ENCODE results near the gene LPCAT4.
"Not testable (repeated sequence)": the region's sequence is repeated elsewhere in the genome, so short reads cannot be mapped to it uniquely, and the experiment has no call there.

Gene LPCAT4

DNA sequence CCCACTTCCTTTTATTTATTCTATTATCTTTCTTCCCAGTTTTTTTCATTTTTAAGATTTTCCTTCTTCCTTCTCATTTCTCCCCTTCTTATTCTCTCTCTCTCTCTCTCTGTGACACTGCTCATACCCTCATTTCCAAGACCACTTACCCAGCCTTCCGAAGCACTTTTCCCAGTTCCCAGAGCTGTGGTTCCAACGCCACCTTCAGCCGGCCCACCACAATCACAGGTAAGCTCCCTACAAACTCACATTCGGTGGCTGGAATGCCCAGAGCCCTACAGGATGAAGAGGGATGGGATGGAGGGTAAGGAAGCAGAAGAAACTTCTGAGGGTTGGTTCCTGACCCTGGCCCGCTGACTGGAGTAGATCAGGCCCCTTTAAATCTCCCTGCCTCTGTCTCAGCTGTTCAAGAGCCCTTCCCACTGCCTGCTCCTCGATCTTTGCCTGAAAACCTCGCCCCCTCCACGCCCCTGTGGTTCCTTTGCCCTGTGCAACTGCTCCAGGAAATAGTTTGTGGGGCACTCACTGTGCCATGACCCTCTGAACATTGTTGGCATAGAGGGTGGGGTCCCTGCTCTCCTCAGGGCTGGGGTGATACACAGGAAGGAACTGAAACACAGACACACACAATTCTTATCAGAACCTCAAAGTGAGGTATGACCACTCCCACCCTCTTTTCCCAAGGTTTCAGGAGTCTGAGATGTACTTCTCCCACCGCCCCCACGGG is 4.8 kb downstream of the LPCAT4 start:
- no peak for DNase-seq (ENCODE audit: low read depth)

DNA sequence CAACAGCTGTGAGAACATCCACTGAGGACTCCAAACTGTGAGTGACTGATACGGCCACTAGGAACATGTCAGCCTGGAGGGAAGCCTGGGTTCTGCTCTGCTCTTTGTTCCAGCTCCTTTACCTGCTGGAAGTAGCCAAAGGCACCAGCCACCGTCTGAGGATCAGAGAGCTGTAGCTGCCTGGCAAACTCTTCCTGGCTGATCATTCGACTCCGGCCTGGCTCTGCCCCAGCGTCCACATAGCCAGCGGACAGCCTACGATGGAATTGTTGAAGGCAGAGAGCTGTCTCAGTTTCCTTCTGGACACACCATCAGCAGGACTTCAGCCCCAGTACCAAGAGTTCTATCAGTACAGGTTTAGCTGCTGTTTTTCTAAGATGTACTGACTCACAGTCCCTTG is 5.7 kb downstream of the LPCAT4 start:
- no peak for DNase-seq (ENCODE audit: low read depth)

DNA sequence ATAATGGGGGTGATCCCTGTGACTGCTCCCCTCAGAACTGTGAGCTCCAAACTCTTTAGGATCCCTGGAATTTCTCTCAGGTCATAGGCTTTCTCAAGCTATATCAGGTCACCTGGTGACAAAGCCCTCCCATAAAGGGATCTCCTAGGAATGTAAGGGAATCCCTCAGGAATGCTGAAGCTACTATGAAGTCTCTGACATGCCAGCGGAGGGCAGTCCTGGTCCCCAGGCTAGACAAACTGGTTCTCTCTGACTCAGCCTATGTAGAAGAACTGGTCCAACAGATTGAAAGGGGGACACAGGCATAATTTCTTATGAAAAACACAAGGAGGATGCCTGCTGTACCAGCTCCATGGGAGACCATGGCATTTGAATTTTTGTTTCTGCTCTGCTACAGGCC is 6.7 kb downstream of the LPCAT4 start:
- no peak for DNase-seq (ENCODE audit: low read depth)

DNA sequence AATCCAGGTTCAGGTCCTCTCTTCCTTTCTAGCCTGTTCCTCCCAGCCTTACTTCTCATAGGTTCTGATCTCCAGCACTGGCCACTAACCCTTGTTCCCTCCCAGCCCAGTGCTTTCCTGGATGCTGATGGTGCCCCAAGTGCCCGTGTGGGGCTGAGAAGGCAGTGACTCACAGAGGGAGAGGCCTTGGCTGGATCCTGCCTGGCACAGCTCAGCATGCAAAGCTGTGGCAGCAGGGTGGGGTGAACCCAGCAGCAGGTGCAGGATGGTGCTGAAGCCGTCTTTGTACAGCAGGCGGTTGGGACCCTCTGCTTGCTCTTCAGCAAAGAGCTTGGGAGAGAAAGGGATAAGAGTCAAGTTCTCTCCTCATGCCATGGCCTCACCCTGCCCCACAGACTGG is 7.6 kb downstream of the LPCAT4 start:
- DNase-seq (ENCODE audit: low read depth) = no peak

DNA sequence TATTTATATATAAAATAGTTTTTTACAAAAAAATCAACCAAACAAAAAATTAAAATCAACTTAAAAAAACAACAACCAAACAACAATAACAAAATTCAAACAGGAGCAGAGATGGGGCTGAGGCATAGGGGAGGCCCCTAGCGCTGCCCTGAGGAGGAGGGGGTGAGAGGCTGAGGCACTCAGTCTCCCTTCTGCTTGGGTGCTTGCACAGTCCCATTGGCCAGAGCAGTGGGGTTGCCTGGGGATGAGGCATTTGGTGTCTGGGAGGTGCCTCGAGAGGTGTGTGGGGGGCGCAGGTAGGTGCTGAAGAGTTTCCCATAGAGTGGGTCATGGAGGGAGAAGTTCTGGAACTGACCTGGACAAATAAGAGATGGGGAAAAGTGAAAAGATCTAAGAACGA is 8.0 kb downstream of the LPCAT4 start:
- no peak for DNase-seq (ENCODE audit: low read depth)

DNA sequence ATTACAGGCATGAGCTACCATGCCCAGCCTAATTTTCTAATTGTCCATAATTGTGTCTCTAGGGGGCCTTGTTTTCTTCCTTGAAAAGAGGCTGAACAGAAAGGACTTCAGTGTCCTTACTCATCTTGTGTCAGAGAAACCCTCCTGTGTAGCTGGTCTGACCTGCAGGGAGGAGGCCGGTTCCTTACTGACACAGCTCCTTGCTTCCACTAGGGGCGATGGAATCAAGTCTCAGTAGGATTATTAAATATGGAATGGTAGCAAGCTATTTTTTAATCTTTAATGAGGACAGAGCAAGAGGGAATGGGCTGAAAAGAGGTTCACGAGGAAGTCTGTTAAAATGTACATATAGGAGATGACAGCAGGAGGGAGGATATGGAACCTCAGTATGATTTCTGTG is 8.6 kb downstream of the LPCAT4 start:
- DNase-seq (ENCODE audit: low read depth) = no peak

DNA sequence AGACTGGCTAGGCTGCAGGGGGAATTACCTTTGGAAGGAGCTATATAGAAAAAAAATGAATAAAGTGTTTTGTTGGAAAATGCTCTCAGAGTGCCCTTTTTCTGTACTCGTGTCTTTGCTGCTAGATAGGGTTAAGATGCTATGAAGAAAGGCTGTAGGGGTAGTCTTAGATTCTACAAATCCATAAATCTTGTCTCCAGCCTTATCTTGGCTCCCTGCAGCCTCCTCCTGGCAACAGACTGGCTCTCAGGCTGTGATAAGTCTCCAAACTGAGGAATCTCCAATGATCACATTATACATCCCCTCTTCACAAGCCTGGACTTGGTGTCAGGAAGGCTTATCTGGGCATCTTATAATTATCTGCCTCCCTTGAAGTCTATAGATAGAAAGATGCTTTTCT is 9.3 kb downstream of the LPCAT4 start:
- no peak for DNase-seq (ENCODE audit: low read depth)

DNA sequence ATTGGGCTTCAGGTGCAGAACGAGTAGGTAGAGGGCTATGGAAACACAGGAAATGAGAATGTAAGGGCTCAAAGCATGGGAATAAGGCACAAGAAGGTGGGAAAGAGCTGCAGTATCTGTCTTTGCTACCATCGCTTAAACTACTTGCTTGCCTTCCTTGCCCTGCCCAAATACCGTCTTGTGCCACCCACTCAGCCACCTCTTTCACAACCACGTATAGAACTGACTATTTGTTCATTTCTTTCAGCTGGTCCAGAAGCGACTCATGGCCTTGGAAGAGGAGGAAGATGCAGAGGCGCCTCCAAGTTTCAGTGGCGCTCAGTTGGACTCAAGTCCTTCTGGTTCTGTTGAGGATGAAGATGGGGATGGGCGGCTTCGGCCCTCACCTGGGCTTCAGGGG is 11.8 kb downstream of the LPCAT4 start:
- no peak for DNase-seq (ENCODE audit: low read depth)

DNA sequence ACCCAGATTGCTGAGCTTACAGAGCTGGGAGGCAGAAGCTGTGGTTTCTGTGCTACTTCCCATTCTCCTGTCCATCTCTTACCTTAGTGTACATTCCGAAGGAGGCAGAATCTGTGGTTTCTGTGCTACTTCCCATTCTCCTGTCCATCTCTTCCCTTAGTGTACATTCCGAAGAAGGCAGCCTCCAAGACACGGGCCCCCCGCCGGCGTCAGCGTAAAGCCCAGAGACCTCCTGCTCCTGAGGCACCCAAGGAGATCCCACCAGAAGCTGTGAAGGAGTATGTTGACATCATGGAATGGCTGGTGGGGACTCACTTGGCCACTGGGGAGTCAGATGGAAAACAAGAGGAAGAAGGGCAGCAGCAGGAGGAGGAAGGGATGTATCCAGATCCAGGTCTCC is 12.7 kb downstream of the LPCAT4 start:
- no peak for DNase-seq (ENCODE audit: low read depth)

DNA sequence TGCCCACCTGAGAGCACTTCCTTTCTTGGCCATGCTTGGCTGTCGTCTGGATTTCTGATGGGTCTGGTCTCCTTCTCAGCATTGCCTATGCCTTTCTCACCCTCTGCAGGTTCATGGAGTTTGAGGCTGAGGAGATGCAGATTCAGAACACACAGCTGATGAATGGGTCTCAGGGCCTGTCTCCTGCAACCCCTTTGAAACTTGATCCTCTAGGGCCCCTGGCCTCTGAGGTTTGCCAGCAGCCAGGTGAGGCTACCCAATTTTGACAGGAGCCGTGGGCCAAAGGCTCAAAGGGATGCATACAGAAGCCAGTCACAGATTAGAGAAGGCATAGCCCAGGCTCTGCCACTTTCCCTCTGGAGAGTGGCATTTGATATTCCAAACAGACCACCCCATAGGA is 13.4 kb downstream of the LPCAT4 start:
- DNase-seq (ENCODE audit: low read depth) = no peak

DNA sequence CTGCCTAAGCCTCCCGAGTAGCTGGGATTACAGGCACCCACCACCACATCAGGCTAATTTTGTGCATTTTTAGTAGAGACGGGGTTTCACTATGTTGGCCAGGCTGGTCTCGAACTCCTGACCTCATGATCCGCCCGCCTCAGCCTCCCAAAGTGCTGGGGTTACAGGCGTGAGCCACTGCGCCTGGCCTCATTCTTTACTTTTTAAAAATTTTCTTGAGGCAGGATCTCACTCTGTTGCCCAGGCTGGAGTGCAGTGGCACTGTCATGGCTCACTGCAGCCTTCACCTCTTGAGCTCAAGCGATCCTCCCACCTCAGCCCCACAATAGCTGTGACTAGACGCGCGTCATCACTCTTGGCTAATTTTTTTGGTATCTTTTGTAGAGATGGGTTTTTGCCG is 14.0 kb downstream of the LPCAT4 start:
- not testable (repeated sequence) for DNase-seq (ENCODE audit: low read depth)

DNA sequence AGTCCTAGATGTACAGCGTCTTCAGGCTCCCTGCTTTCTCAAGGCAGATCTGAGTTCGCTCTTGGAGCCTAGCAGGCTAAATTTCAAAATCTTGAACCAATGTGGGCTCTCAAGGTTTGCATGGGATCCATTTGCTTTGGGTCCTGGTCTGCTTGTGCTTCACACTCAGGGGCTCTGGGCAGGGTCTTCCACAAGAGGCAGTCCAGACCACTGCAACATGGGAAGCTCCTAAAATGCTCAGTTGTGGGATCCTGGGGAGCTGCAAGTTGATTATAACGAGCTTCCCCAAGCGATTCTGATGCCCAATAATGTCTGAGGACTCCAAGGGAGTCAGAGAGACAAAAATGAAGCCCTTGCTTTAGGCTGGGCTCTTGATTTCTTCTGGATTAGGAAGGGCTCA is 17.2 kb downstream of the LPCAT4 start:
- no peak for DNase-seq (ENCODE audit: low read depth)

DNA sequence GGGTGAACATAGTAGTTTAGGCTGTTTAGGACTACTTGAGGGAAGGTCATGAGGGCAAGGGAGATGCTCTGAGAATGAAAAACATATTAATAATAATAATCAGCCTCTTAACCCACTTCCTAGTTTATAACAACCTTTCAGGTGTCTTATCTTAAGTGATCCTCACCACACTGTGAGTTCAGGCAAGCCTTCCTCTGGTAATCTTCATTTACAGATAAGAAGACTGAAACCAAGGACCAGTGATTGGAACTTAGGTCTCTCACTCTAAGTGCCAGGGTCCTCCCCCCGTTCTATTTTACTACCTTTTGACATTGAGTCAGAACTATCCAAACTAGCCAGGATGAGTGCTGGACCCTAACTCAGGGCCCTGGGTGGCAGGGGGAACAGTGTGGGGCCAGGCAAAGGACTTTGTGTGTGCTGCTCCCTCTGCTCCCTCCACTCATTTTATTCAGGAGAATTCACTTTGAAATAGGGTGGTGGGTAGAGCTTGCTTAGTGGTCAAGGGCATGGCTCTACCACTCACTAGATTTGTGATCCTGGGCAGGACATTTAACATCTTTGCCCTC is 18.2 kb downstream of the LPCAT4 start:
- no peak for DNase-seq (ENCODE audit: low read depth)

DNA sequence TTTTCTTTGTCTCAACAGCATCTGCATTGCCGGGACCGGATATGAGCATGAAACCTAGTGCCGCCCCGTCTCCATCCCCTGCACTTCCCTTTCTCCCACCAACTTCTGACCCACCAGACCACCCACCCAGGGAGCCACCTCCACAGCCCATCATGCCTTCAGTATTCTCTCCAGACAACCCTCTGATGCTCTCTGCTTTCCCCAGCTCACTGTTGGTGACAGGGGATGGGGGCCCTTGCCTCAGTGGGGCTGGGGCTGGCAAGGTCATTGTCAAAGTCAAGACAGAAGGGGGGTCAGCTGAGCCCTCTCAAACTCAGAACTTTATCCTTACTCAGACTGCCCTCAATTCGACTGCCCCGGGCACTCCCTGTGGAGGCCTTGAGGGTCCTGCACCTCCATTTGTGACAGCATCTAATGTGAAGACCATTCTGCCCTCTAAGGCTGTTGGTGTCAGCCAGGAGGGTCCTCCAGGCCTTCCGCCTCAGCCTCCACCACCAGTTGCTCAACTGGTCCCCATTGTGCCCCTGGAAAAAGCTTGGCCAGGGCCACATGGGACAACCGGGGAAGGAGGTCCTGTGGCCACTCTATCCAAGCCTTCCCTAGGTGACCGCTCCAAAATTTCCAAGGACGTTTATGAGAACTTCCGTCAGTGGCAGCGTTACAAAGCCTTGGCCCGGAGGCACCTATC is 18.9 kb downstream of the LPCAT4 start:
- DNase-seq (ENCODE audit: low read depth) = no peak

DNA sequence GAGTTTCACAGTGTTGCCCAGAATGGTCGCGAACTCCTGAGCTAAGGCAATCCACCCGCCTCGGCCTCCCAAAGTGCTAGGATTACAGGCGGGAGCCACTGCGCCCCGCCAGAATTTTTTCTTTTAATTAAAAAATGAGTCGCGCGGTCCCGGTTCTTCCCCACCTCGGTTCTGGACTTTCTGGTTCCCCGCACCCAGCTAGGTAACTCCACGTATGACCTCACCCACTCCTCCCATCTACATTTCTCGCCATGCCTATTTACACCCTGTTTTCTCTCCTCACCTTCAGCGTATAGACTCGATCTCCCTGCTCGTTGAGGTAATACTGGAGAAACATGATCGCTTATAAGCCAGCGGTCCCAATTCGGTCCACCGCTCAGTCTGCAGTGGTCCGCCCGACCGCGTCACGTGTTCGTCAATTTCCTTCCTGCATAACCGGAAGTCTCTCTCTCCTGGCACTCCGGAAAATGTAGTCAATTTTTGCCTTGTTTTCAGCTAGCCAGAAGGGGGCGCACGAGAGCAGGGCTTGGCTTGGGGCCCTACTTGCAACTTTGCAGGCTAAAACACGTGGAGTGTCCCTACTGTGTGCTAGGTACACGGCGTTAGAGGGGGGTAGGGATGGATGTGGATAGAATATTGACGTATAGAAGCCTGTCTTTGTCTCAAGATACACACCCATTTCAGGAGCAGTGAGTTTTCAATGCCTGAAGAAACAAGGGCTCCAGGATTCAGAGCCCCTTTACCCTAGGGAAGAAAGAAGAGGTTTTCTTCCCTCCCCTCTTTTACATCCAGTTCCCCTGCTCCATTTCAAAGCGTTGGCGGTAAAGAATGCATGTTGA is 24.0 kb downstream of the LPCAT4 start, which contains the start of the genes NOP10 and NUTM1:
NOP10 (minus strand) TSS at position 400 of the 839 bp plus-strand sequence; CDS start at position 337, 63 bp downstream.
NUTM1 (plus strand) TSS at position 579 of the 839 bp plus-strand sequence. CDS start 382 bp downstream, outside the sequence.
- peak; percentile 92 for DNase-seq (ENCODE audit: low read depth)

DNA sequence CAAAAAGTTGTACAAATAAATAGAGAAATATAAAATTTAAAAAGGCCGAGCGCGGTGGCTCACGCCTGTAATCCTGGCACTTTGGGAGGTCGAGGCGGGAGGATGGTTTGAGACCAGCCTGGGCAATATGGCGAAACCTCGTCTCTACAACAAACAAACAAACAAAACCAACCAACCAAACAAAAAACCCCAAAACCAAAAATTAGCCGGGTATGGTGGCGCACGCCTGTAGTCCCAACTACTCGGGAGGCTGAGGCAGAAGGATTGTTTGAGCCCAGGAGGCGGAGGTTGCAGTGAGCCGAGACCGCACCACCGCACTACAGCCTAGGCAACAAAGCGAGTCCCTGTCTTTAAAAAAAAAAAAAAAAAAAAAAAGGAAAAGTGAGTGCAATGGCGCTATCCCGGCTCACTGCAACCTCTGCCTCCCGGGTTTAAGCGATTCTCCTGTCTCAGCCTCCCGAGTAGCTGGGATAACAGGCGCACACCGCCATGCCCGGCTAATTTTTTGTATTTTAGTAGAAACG is 24.7 kb downstream of the LPCAT4 start:
- DNase-seq (ENCODE audit: low read depth) = not testable (repeated sequence)

DNA sequence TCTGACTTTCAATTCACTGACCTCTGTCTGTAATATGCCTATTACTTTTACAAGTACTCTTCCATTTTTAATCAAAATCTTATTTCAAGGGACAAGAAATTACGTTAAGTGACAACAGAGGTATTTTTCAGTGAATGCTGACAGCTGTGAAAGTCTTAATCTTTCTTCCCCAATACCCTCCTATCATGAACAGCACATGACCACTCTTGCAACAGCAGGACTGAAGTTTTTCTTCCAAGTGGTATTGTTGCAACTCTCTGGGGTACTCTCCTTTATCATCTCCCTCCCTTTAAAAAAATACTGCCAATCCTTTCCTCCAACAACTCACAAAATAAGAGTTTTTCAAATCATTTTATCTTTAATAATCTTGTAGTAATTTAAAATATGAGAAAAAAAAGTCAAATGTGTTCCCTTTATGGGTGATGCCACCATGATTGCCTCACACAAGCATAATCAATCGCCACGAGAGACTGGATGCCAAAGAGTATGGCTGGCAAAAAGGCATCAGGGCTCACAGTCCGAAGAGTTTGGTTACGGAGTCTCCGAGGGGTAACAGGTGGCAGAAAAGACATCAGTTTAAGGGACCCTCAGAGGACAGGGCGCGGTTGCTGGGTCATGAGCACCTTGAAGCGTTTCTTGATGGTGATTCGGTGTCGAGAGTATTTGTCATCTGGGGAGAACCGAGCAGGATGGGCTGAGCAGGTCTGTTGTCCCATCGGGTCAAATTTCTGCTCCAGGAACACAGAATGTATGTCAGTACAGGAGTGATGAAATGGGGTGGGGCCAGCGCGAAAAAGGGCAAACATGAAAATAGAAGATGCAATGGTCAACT is 25.4 kb downstream of the LPCAT4 start:
- DNase-seq (ENCODE audit: low read depth) = no peak

DNA sequence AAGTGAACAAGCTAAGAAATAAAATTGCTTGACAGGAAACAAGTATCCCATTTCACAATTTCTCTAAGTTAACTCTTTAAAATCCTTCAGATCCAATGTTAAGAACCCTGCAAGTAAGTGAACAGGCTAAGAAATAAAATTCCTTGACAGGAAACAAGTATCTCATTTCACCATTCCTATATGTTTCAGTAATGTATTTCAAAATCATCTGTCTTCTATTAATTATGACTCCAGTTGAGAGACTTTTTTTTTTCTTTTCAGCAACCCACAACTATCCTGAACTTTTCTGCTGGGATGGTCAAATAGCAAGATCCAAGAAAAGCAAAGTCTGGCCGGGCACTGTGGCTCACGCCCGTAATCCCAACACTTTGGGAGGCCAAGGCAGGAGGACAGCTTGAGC is 27.1 kb downstream of the LPCAT4 start:
- DNase-seq (ENCODE audit: low read depth) = no peak

DNA sequence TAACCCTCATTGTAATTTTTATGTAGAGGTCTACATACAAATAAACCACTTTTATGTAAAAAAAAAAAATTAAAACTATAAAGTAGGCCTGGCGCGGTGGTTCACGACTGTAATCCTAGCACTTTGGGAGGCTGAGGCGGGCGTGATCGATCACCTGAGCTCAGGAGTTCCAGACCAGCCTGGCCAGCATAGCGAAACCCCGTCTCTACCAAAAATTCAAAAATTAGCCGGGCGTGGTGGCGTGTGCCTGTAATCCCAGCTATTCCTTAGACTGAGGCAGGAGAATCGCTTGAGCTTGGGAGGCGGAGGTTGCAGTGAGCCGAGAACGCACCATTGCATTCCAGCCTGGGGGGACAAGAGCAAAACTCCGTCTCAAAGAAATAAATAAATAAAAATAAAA is 28.6 kb downstream of the LPCAT4 start:
- DNase-seq (ENCODE audit: low read depth) = no peak

DNA sequence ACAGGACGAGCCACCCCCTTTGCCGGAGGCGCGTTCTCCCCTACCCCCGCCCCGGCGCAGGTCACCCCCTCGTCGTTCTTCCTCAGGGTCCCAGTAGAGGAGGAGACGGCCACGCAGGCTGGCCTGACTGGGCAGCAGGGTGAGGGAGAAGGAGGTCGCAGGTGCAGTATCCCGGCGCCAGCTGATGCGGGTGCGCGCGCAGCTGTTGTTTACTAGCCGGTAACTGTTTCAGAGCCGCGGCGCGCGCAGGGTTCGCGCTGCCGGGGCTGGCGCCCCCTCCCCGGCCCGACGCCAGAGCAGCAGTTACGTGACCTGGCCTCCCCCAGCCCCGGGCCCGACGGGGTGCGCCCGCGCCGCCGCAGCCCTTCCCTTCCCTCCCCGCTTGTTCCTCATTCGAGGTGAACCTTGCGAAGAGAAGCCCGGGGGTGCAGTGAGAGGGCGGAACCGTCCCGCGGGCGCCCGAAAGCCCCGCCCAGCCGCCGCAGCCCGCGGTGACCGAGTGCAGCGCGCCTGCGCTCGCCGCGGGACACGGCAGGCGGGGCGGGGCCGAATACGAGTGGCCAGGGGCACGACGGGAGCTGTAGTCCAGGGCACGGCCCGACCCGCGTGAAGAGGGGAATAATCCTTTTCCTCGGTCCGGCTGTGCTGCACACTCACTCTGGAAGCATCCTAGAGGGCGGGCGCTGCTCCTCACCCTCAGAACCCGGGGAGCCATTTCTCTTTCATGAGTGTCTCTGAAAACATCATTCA is 29.3 kb downstream of the LPCAT4 start, which contains the start of gene SLC12A6:
SLC12A6 (minus strand) TSS at position 225 of the 750 bp plus-strand sequence. CDS start 1,101 bp downstream, outside the sequence.
- peak; percentile 94 for DNase-seq (ENCODE audit: low read depth)
